KMS-11 (cell line): ENCODE results near the gene R3HDM2.

Experiments used
- H2AFZ ChIP-seq: fragments of 200-600 bp; sonication (generic); 2 replicates; pipeline ENCODE4 v1.6.1; 2016; ENCODE audit warnings: antibody characterized with exemption, mixed run types, low read depth
- H3K27ac ChIP-seq: fragments of 200-600 bp; sonication (generic); 2 replicates; pipeline ENCODE4 v1.6.1; 2016; ENCODE audit warnings: mild to moderate bottlenecking, mixed run types
- H3K27me3 ChIP-seq: fragments of 200-600 bp; sonication (generic); 2 replicates; pipeline ENCODE4 v1.6.1; 2017; ENCODE audit warnings: mild to moderate bottlenecking, low read depth, mixed run types, moderate library complexity; ENCODE audit not compliant: insufficient read depth
- H3K36me3 ChIP-seq: fragments of 200-600 bp; sonication (generic); 2 replicates; pipeline ENCODE4 v1.6.1; 2017; ENCODE audit warnings: mild to moderate bottlenecking, mixed run types; ENCODE audit not compliant: insufficient read depth
- H3K4me1 ChIP-seq: fragments of 200-600 bp; sonication (generic); 2 replicates; pipeline ENCODE4 v1.6.1; 2016; ENCODE audit warnings: mild to moderate bottlenecking, low read depth, mixed run types; ENCODE audit not compliant: poor library complexity, severe bottlenecking
- H3K4me2 ChIP-seq: fragments of 200-600 bp; sonication (generic); 2 replicates; pipeline ENCODE4 v1.7.0; 2016; ENCODE audit warnings: mild to moderate bottlenecking, mixed run types
- H3K4me3 ChIP-seq: fragments of 200-600 bp; sonication (generic); IDR thresholded peaks from 2 replicates; pipeline ENCODE4 v1.6.1; 2017; ENCODE audit warnings: low read depth, low read length, mixed read lengths; ENCODE audit not compliant: insufficient read depth
- H3K79me2 ChIP-seq: fragments of 200-600 bp; sonication (generic); 2 replicates; pipeline ENCODE4 v1.6.1; 2016; ENCODE audit warnings: low read depth, mixed run types; ENCODE audit not compliant: insufficient read depth
- H3K9ac ChIP-seq: fragments of 200-600 bp; sonication (generic); 2 replicates; pipeline ENCODE4 v1.6.1; 2016; ENCODE audit warnings: mild to moderate bottlenecking, mixed run types
- H4K20me1 ChIP-seq: fragments of 200-600 bp; sonication (generic); 2 replicates; pipeline ENCODE4 v1.6.1; 2016; ENCODE audit warnings: mild to moderate bottlenecking, mixed run types; ENCODE audit not compliant: insufficient read depth
- TF ChIP-seq, protein P1 (sequence below): fragments of 200-600 bp; sonication (generic); conservative IDR thresholded peaks from 2 replicates; pipeline ENCODE4 v1.6.1; 2017; ENCODE audit warnings: low read depth, mild to moderate bottlenecking, antibody characterized with exemption, low read length, moderate library complexity, mixed read lengths

Gene R3HDM2

DNA sequence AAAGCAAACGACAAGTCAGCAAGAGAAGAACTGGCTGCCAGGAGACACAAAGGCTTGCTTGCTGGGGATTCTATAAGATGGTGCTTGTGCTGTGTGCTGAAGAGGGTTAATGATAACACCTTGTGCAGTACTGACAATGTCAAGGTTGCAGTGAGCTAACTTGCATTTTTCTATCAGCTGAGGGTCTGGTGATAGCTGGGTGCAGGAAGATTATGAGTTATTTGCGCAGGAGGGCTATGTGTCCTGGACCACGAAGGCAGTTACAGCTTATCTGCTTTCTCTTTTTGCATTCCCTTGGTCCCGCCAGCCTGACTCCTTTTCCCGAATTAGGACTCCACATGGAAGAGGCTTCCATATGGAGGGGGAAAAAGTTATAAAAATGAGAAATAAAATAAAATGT is 42.4 kb downstream of the R3HDM2 start:
- no peak overlapping the region for H2AFZ ChIP-seq
- H3K27ac ChIP-seq = no peak overlapping the region
- TF ChIP-seq, protein P1, sequence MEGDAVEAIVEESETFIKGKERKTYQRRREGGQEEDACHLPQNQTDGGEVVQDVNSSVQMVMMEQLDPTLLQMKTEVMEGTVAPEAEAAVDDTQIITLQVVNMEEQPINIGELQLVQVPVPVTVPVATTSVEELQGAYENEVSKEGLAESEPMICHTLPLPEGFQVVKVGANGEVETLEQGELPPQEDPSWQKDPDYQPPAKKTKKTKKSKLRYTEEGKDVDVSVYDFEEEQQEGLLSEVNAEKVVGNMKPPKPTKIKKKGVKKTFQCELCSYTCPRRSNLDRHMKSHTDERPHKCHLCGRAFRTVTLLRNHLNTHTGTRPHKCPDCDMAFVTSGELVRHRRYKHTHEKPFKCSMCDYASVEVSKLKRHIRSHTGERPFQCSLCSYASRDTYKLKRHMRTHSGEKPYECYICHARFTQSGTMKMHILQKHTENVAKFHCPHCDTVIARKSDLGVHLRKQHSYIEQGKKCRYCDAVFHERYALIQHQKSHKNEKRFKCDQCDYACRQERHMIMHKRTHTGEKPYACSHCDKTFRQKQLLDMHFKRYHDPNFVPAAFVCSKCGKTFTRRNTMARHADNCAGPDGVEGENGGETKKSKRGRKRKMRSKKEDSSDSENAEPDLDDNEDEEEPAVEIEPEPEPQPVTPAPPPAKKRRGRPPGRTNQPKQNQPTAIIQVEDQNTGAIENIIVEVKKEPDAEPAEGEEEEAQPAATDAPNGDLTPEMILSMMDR = no peak
- peaks cover 25% of the 10 kb centered on the region for H3K4me1 ChIP-seq
- H3K27me3 ChIP-seq = no peaks in the 10 kb centered on the region
- no peak overlapping the region for H3K4me3 ChIP-seq
- no peak overlapping the region for H3K9ac ChIP-seq
- no peak overlapping the region for H3K4me2 ChIP-seq
- no peaks in the 10 kb centered on the region for H3K36me3 ChIP-seq
- H4K20me1 ChIP-seq = no peaks in the 10 kb centered on the region
- H3K79me2 ChIP-seq = no peaks in the 10 kb centered on the region

DNA sequence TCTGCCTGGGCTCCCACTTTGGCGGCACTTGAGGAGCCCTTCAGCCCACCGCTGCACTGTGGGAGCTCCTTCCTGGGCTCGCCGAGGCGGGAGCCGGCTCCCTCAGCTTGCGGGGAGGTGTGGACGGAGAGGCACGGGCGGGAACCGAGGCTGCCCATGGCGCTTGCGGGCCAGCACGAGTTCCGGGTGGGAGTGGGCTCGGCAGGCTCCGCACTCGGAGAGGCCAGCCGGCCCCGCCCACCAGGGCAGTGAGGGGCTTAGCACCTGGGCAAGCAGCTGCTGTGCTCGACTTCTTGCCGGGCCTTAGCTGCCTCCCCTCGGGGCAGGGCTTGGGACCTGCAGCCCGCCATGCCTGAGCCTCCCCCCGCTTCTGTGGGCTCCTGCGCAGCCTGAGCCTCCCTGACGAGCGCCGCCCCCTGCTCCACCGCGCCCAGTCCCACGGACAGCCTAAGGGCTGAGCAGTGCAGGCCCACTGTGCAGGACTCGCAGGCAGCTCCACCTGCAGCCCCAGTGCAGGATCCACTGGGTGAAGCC is 44.6 kb downstream of the R3HDM2 start:
- H3K27ac ChIP-seq = no peak overlapping the region
- no peaks in the 10 kb centered on the region for H3K36me3 ChIP-seq
- peaks cover 45% of the 10 kb centered on the region for H3K4me1 ChIP-seq
- no peak overlapping the region for H2AFZ ChIP-seq
- peak overlapping the region; percentile 1; the same call in 1 of the 2 replicates for H3K4me2 ChIP-seq
- H3K9ac ChIP-seq = no peak overlapping the region
- H3K27me3 ChIP-seq = no peaks in the 10 kb centered on the region
- no peaks in the 10 kb centered on the region for H4K20me1 ChIP-seq
- TF ChIP-seq, protein P1 = no peak
- no peak overlapping the region for H3K4me3 ChIP-seq
- H3K79me2 ChIP-seq = no peaks in the 10 kb centered on the region

DNA sequence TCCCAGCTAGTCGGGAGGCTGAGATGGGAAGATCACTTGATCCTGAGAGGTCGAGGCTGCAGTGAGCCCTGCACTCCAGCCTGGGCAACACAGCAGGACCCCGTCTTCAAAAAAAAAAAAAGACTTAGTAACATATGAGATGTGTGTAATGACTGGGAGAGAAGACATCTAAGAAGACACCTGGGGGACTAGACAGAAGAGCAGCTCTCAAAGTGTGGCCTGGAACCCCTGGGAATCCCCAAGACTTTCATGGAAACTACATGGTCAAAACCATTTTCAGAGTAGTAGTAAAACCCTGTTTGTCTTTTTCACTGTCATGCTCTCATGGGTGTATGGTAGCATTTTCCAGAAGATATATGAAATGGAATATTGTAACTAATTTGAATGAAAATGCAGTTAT is 45.3 kb downstream of the R3HDM2 start:
- H3K27me3 ChIP-seq = no peaks in the 10 kb centered on the region
- TF ChIP-seq, protein P1 = no peak
- no peak overlapping the region for H3K27ac ChIP-seq
- no peaks in the 10 kb centered on the region for H3K36me3 ChIP-seq
- no peak overlapping the region for H2AFZ ChIP-seq
- no peaks in the 10 kb centered on the region for H4K20me1 ChIP-seq
- H3K9ac ChIP-seq = no peak overlapping the region
- H3K79me2 ChIP-seq = no peaks in the 10 kb centered on the region
- peaks cover 51% of the 10 kb centered on the region for H3K4me1 ChIP-seq
- no peak overlapping the region for H3K4me3 ChIP-seq
- H3K4me2 ChIP-seq = peak overlapping the region; percentile 1; the same call in 1 of the 2 replicates

DNA sequence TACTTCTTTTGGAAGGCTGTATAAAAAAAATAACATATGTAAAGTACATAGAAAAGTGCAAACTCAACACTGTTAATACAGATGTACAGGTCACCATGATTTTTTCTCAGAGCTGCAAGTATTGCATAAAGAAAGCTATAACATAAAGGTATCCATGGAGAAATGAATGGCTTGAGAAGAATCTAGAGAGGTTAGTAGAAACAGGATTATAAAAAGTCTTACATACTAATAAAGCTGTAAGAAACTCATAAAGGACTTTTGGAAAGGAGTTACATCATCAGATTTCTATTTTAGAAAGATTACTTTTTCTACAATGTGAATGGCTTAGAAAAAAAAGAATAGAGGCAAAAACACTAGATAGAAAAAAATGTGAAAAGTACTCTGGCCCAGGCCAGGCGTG is 46.4 kb downstream of the R3HDM2 start:
- H3K27me3 ChIP-seq = no peaks in the 10 kb centered on the region
- H3K4me1 ChIP-seq = peaks cover 62% of the 10 kb centered on the region
- H3K27ac ChIP-seq = no peak overlapping the region
- TF ChIP-seq, protein P1 = no peak
- H3K79me2 ChIP-seq = no peaks in the 10 kb centered on the region
- H3K4me3 ChIP-seq = no peak overlapping the region
- no peaks in the 10 kb centered on the region for H3K36me3 ChIP-seq
- no peak overlapping the region for H2AFZ ChIP-seq
- no peak overlapping the region for H3K9ac ChIP-seq
- H4K20me1 ChIP-seq = no peaks in the 10 kb centered on the region
- H3K4me2 ChIP-seq = no peak overlapping the region
